Cardiac septum (tissue), 1 donor: ENCODE measurements around the gene ETHE1. TPM values are rescaled to one million over a fixed set of nuclear protein-coding genes. Genes with fewer than 3 reads are reported as not detected.
"Not testable (repeated sequence)": the region's sequence is repeated elsewhere in the genome, so short reads cannot be mapped to it uniquely, and the experiment has no call there.

Experiments
- DNase-seq: peaks from one replicate; pipeline ENCODE4 v3.0.0-alpha.2; 2020; ENCODE audit warnings: low spot score
- intact Hi-C: fragments of 100-400 bp; cut with DNase I; formaldehyde crosslinking; loops from one replicate; pipeline ENCODE4 v1.14.0; 2022
- total RNA-seq: library from RNA; stranded (reverse); fragmentation: NEBNext Ultra II Directional; extraction: Animal tissue kit (Norgen Biotek cat#: 25700); gene quantifications from one replicate; pipeline ENCODE4 v1.2.1, GENCODE V29; 2021
- donor health status: DM: no; HTN: no; CAD: no.

Gene ETHE1
- total RNA-seq, 1 donor from 2014 or later, result 12.2 TPM

DNA sequence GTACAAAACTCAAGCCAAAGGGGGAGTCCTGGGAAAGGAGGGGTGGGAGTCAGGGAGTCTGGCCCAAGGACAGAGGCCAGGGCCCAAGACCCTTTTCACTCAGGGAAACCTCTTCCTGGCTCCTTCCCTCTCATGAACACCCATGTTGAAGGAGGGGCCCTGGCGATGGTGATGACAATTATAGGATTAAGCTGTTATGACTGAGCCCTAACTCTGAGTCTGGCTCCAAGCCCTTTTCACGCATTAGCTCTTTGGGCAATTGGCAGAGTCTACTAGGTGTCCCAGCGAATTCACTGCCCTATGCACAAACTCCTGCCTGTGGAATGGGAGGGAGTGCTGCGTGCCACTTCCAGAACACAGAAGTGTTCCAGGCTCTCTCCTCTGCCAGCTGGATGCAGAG lies 26.7 kb upstream of the ETHE1 start:
- DNase-seq, result no peak
- intact Hi-C loops, result loop anchor here (5.0 kb wide), 1 partner anchor 99 kb away; no protein-coding TSS in a partner anchor

DNA sequence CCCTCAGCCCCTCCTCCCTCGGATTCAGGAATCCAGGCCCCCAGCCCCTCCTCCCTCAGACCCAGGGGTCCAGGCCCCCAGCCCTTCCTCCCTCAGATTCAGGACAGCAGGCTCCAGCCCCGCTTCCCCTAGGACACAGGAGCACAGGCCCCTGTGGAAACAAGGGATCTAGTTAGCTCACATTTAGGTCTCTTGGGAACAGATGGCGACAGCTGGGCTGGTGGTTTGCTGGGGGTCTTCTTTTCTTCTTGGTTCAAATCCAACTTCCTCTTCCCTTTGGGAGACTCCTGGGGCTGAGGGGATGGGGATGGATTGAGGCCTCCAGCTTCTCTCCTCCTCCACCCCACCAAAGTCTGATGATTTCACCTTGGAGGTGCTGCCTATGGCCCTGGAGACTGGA lies 25.6 kb upstream of the ETHE1 start:
- DNase-seq, result no peak
- intact Hi-C loops, result loop anchor here (5.0 kb wide), 1 partner anchor 100 kb away; no protein-coding TSS in a partner anchor

DNA sequence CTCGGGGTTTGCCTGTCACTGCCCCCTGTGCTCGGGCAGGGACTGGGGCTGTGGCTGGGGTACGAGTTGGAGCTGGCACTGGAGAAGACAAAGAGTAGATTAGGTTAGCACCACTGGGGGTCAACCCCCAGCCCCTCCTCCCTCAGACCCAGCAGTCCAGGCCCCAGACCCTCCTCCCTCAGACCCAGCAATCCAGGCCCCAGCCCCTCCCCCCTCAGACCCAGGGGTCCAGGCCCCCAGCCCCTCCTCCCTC lies 25.1 kb upstream of the ETHE1 start:
- no peak for DNase-seq
- intact Hi-C loops, result loop anchor here (5.0 kb wide), 1 partner anchor 100 kb away; no protein-coding TSS in a partner anchor

DNA sequence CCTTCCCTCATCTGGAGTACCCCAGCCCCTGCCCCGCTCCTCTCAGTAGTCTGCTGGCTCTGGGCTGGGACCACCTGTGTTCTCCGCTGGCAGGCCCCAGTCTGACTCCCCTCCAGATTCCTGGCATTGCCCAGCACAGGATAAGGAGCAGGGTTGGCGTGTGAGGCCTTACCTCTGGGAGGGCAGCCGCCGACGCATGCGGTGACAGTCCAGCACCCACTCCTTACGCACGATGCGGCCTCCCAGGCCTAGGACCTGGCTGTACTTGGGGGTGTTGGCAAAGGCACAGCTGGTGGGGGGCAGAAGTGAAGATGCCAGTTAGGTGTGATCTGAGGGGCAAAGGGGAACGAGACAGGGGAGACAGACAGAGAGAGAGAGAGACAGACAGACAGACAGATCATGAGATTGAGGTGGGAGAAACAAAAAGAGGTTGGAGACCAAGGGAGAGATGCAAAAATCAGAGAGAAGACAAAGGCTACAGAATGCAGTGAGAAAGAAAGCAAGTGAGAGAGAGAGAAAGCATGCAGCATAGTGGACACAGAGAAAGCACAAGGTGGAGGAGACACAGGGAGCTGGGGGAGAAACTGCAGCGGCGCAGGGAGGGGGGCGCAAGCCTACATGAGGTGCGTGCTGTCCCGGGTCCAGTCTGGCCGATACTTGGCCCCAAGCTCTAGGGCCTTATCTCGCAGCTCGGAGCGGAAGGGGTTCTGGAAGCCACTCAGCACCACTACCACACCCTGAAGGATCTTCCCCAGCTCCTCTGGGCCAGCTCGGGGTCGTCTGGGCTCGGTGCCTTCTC lies 24.6 kb upstream of the ETHE1 start:
- intact Hi-C loops, result loop anchor here (5.0 kb wide), 1 partner anchor 101 kb away; no protein-coding TSS in a partner anchor

DNA sequence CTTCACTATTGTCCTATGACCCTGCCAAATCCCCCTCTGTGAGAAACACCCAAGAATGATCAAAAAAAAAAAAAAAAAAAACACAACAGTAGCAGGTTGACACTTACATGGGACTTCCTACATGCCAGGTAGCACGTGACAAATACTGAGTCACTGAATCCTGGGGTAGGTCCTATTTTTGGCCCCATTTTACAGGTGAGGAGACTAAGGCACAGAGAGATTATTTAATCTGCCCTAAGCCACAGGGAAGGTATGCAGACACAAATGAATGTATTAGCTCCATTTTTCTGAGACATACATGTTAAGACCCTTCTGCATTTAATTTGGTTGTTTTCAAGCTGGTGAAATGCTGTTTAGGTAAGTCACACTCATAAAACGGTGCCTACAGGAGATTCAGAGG lies 21.7 kb upstream of the ETHE1 start:
- DNase-seq, result no peak
- intact Hi-C loops, result no loop called here

More for the DNA sequence above, 24.6 kb upstream of the ETHE1 start:
- no peak for DNase-seq

DNA sequence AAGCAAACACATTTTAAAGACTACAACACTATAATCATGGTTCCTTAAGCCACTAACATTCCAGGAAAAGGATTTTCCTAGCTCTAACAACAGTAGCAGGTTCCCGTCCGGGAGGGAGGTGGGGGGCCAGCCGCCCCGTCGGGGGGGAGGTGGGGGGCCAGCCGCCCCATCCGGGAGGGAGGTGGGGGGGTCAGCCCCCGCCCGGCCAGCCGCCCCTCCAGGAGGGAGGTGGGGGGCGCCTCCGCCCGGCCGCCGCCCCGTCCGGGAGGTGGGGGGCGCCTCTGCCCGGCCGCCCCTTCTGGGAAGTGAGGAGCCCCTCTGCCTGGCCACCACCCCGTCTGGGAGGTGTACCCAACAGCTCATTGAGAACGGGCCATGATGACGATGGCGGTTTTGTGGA lies 20.9 kb upstream of the ETHE1 start:
- not testable (repeated sequence) for DNase-seq

DNA sequence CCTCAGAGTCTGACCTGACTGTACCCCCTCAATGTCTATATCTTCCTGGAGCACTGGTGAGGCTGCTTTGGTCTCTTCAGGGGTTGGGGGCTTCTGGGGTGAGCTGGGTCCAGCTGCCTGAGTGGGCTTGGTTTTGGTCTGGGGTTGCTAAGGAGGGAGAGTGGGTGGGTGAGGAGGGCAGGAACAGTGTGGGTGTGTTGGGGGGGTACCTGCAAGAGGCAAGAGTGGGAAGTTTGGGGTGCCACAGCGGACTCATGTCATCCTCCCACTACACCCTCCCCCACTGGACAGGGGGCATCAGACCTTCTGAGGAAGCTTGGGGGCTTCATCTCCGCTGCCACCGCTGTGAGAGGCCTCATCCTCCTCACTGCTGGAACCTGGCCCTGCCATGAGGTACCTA lies 19.6 kb upstream of the ETHE1 start:
- intact Hi-C loops, result no loop called here

More for the DNA sequence above, 20.9 kb upstream of the ETHE1 start:
- intact Hi-C loops, result not testable (repeated sequence)

DNA sequence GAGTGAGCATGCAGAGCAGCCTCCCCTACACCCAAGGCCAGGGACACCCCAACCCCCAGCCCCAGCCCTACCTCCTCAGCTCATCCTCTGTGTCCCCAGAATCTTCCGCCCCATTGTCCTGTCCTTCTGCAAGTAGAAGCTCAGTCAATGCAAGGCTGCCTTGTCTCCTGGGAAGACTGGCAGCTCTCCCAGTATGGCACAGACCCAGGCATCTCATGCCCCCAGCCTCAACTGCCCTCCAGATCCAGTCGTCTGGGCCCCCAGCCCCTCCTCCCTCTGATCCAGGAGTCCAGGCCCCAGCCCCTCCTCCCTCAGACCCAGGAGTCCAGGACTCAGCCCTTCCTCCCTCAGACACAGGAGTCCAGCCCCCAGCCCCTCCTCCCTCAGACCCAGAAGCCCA lies 19.0 kb upstream of the ETHE1 start:
- intact Hi-C loops, result no loop called here

More for the DNA sequence above, 19.6 kb upstream of the ETHE1 start:
- DNase-seq, result no peak

DNA sequence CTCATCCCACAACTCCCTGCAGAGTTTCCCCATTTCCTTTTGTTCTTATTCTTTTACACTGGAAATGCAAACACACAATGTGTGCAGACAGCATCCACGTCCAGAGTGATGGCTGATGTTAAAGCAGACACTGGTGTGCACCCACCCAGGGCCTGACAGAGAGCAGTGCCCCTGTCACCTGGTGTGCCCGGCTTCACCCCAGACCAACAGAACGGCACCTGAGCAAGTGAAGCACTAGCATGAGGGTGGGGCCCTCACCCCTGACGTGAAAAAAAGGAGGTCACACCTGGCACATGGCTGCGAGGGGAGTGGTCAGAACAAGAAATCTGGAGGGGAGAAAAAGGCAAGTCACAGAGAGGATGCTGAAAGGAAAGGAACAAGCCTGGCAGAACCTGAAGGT lies 18.3 kb upstream of the ETHE1 start:
- no peak for DNase-seq
- intact Hi-C loops, result no loop called here

More for the DNA sequence above, 19.0 kb upstream of the ETHE1 start:
- no peak for DNase-seq

DNA sequence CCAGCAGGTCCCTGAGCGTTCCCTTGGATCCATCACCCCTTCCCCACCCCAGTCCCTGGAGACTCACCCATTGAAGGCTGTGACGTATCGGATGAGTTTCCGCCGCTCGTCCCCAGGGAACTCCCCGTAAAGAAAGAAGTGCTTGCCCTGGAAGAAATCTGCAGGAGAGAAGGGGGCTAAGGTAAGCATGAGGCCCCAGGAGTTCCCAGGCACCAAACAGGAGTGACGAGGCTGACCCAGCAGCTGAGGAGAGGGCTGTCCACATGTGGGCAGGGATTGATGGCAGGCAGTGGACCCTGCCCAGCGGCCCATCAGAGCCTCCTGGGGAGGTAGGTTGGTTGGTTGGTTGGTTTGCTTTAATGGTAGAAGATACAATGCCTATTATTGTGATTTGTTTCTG lies 17.1 kb upstream of the ETHE1 start:
- intact Hi-C loops, result no loop called here
- DNase-seq, result no peak

DNA sequence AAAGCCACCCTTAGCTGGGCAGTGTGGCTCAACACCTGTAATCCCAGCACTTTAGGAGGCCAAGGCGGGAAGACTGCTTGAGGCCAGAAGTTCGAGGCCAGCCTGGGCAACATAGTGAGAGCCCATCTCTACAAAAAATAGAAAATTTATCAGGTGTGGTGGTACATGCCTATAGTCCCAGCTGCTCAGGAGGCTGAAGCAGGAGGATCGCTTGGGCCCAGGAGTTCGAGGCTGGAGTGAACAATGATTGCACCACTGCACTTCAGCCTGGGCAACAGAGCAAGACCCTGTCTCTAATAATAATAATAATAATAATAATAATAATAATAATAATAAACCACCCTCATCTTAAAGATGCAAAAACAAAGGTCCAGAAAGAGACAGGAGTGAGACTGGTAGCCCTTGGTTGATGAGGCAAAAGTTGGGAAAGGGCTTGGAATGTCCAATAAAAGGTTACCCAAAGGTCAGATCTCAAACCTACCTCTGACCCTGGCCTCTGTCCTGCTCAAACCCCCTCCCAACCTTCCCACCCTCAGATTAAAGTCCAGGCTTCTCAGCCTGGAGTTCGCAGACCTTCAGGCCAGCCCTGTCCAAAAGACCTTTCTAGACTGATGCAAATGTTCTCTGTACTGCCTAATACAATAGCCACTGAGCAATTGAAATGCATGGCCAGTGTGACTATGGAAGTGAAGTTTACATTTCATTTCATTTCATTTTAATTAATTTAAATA lies 15.1 kb upstream of the ETHE1 start:
- DNase-seq, result no peak
- intact Hi-C loops, result no loop called here

DNA sequence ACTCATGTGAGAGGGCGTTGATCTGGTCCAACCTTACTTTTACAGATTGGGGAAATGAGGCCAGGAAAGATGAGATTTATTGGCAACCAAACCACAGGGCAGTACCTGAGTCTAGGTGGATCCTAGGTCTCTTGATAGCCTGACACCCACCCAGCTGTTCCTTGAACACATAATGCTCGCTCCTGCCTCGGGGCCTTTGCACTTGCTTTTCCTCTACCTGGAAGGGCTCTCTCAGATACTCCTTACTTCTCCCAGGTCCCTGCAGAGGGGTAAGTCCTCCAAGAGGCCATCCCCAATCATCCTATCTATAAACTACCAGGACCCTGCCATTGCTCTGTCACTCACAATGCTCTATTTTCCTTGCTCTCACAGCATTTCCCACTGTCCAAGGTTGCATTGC lies 13.4 kb upstream of the ETHE1 start:
- no peak for DNase-seq
- intact Hi-C loops, result no loop called here

DNA sequence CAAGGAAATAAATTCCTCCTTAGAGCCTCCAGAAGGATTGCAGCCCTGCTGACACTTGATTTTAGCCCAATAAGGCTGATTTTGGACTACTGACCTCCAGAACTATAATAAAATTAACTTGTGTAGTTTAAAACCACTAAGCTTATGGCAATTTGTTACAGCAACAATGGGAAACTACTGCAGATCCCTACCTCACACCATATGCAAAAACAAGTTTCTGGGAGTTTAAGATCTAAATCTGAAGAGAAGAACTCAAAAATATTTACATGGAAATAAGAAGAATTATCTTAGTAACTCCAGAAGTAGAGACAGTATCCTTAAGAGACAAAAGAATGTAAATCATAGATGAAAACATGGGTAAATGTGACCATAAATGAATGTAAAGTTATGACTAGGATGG lies 11.9 kb upstream of the ETHE1 start:
- intact Hi-C loops, result loop anchor here (10.0 kb wide), 1 partner anchor 246 kb away; the partner anchor contains the start of gene KCNN4
- no peak for DNase-seq

DNA sequence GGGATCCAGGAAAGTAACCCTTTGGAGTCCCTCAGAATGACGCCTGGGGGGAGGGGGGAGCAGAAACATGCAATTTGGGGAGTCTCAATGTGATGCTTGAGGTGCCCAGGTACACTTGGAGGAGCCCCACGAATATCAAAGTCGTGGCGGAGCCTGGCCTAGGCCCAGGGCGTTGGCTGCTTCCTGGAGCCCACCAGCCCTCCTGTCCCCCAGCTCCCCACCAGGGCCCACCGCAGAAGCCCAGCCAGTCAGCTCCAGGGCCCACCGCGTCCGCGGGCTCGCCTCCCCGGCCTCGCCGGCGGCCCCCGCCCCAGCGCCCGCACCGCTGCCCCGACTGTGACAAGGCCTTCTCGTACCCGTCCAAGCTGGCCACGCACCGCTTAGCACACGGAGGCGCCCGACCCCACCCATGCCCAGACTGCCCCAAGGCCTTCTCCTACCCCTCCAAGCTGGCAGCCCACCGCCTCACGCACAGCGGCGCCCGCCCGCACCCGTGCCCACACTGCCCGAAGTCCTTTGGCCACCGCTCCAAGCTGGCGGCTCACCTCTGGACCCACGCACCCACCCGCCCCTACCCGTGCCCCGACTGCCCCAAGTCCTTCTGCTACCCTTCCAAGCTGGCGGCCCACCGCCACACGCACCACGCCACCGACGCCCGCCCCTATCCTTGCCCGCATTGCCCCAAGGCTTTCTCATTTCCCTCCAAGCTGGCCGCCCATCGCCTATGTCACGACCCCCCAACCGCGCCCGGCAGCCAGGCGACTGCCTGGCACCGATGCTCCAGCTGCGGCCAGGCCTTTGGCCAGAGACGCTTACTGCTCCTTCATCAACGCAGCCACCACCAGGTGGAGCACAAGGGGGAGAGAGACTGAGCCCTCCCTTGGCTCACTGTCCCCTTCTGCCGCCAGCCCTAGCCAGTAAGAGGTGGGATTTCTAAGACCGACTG lies 8.1 kb upstream of the ETHE1 start:
- DNase-seq, result peak; percentile 76
- intact Hi-C loops, result loop anchor here (1.0 to 10.0 kb wide), 3 partner anchors 62 to 250 kb away; partner anchors contain the start of genes IRGQ, KCNN4 and ZNF576

DNA sequence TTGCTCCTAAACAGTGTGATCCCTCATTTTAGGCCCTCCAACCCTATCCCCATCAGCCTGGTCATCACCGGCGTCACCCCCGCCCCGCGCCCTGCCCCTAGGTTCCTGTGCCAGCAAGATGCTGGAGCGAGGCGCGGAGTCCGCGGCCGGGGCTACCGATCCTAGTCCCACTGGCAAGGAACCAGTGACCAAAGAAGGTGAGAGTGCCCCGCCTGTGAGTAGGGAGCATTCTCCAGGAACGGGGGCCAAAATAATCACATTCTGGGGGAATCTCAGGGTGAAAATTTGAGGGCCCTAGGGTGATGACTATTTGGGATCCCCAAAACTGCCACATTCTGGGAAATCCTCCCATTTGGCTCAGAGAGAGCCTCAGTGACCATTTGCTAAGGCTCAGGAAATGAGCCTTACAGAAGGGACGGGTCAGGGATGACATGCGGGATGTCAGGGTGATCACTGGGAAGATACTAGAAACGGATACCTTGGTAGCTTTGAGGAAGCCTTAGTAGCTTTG lies 7.4 kb upstream of the ETHE1 start:
- intact Hi-C loops, result loop anchor here (2.0 to 10.0 kb wide), 2 partner anchors 62 to 250 kb away; partner anchors contain the start of genes IRGQ, KCNN4 and ZNF576
- no peak for DNase-seq

DNA sequence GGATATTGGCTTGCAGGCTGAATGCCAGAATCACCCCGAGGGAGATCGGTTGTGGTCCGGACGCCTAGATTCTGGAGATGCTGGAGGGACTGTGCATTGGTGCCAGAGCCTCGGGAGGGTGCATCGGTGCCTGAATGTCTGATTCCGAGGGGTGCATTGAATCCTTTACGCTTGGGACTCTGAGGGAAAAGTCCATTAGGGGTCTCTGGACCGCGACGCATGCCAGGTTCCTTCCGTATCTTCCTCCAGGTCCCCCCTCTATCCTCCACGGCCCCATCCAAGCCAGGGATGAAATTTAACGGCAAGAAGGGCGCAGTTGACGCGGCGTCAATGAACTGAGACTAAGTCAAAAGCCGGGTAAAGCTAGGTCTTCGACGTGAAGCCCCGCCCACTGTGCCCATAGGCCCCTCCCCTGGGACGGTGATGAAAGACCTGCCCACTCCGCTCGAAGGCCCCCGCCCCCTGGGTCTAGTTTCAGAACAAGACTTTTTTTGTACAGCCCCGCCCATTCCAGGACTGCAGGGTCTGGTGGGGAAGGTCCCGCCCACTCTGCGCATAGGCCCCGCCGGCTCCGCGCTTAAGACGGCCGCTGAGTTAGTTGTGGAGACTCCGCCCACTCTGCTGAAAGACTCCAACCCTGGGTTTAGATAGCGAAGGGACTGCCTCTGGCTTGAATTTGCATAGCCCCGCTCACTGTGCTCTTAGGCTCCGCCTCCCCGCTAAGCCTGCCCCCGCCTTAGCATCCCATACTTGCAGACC lies 6.7 kb upstream of the ETHE1 start:
- intact Hi-C loops, result loop anchor here (2.0 to 10.0 kb wide), 2 partner anchors 63 to 251 kb away; partner anchors contain the start of genes IRGQ, KCNN4 and ZNF576

DNA sequence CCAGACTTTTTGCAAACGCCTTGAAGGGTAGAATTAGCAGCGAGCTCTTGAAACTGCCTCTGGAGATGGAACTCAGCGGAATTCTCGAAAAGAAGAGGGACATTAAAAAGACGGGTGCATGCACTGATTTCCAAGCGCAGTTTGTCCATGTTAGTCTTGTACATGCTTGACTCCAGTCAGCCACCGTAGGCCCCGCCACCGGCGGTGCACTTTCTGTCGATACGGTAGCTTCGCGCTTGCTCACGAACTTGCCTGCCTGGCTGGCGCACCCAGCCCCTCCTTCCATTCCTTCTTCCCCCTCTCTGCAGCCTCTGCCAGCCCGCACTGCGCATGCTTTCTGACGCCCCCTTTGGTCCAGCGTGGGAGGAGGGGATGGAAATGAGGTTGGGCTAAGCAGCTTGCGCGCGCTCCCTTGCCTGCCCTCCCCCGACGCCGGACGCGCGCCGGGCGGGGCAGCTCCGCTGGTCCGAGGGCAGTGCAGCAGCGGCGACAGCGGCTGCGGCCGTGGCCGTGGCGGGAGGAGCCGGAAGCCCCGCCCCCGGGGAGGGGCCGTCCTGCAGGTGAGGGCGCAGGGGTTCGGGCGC lies 6.1 kb upstream of the ETHE1 start, which contains the start of gene ZNF575:
Gene ZNF575 (plus strand): TSS at position 227 of the 584 bp plus-strand sequence. CDS start 1,235 bp downstream, outside the sequence.
- intact Hi-C loops, result loop anchor here (10.0 kb wide), 1 partner anchor 252 kb away; the partner anchor contains the start of gene KCNN4
- peak; percentile 95 for DNase-seq

More for the DNA sequence above, 6.7 kb upstream of the ETHE1 start:
- peak; percentile 98 for DNase-seq

DNA sequence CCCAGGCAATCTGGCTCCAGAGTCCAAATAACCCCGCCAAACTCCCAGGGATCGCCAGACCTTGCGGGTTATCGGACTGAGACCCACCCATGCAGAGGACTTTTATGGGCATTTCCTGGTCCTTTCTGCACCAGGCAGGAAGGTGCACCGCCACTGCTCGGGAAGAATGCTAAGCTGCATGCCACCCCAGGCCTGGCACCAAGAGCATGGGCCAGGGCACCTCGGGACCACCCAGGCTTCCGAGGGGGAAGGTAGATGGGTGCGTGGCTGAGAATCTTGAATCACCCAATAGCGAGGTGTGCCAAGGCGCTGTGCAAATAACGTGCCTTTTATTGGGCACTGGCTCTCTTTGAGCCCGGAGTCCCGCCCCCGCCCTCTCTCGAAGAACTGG lies 5.6 kb upstream of the ETHE1 start:
- intact Hi-C loops, result loop anchor here (10.0 kb wide), 1 partner anchor 252 kb away; the partner anchor contains the start of gene KCNN4
- no peak for DNase-seq
